CD4-positive, alpha-beta T cell treated with Interferon alpha-2 for 1 hour (primary cell): ENCODE measurements around the gene TCEANC2.

Experiments used
- DNase-seq, 2 donors: peaks; one replicate each; pipeline ENCODE4 v3.0.0-alpha.2; 2020 to 2022

The TCEANC2 gene

GRCh38 chr1:54117815-54118563 is 64.6 kb downstream of the TCEANC2 start:
- DNase-seq, result no peak

GRCh38 chr1:54118704-54119103 is 65.3 kb downstream of the TCEANC2 start:
- no peak for DNase-seq

GRCh38 chr1:54120018-54120697 is 66.8 kb downstream of the TCEANC2 start:
- DNase-seq, result no peak

GRCh38 chr1:54120698-54121481 is 67.5 kb downstream of the TCEANC2 start:
- DNase-seq, result no peak

- DNase-seq, result peak; percentile 51 to 67
Measured at GRCh38 chr1:54121482-54122134, 68.2 kb downstream of the TCEANC2 start.

GRCh38 chr1:54122135-54122751 is 68.8 kb downstream of the TCEANC2 start:
- DNase-seq, result no peak

GRCh38 chr1:54122992-54123391 is 69.6 kb downstream of the TCEANC2 start:
- no peak for DNase-seq

GRCh38 chr1:54124472-54124871 is 71.1 kb downstream of the TCEANC2 start:
- no peak for DNase-seq

- no peak for DNase-seq
Measured at GRCh38 chr1:54124906-54125305, 71.5 kb downstream of the TCEANC2 start.

- DNase-seq, result no peak
Measured at GRCh38 chr1:54125386-54126070, 72.1 kb downstream of the TCEANC2 start.

GRCh38 chr1:54126271-54126815 is 72.9 kb downstream of the TCEANC2 start:
- DNase-seq, result no peak

GRCh38 chr1:54127594-54128300 is 74.3 kb downstream of the TCEANC2 start:
- no peak for DNase-seq

GRCh38 chr1:54129858-54130257 is 76.5 kb downstream of the TCEANC2 start:
- DNase-seq, result no peak

- no peak for DNase-seq
Measured at GRCh38 chr1:54131419-54131818, 78.0 kb downstream of the TCEANC2 start.

- no peak for DNase-seq
Measured at GRCh38 chr1:54132495-54132894, 79.1 kb downstream of the TCEANC2 start.

GRCh38 chr1:54134295-54134694 is 80.9 kb downstream of the TCEANC2 start:
- no peak for DNase-seq

- no peak for DNase-seq
Measured at GRCh38 chr1:54135436-54136120, 82.2 kb downstream of the TCEANC2 start.

- DNase-seq, result no peak
Measured at GRCh38 chr1:54136269-54136896, 83.0 kb downstream of the TCEANC2 start.

GRCh38 chr1:54136963-54137533 is 83.6 kb downstream of the TCEANC2 start:
- DNase-seq, result no peak
